ENCODE data around the gene FCER1G.
A peak's percentile ranks its signal among the peaks of the same experiment; 100 is the strongest.
"Not testable (repeated sequence)": the region's sequence is repeated elsewhere in the genome, so short reads cannot be mapped to it uniquely, and the experiment has no call there.

FCER1G gene

GRCh38 chr1:161207173-161207572, 7.9 kb upstream of the FCER1G start:
- DNase-seq (ENCODE audit: low read depth), result no peak

GRCh38 chr1:161209790-161210409, 5.2 kb upstream of the FCER1G start:
- DNase-seq (ENCODE audit: low read depth), result no peak

- no peak for DNase-seq (ENCODE audit: low read depth)
Observed at GRCh38 chr1:161214369-161214768, 726 bp upstream of the FCER1G start.

- DNase-seq (ENCODE audit: low read depth), result no peak
Observed at GRCh38 chr1:161216945-161217712, 2.0 kb downstream of the FCER1G start.

GRCh38 chr1:161217831-161218230, 2.7 kb downstream of the FCER1G start:
- DNase-seq (ENCODE audit: low read depth), result no peak

- no peak for DNase-seq (ENCODE audit: low read depth)
Observed at GRCh38 chr1:161218301-161219077, 3.4 kb downstream of the FCER1G start.

GRCh38 chr1:161219078-161219892, 4.2 kb downstream of the FCER1G start:
- no peak for DNase-seq (ENCODE audit: low read depth)

- DNase-seq (ENCODE audit: low read depth), result no peak
Observed at GRCh38 chr1:161220002-161220401, 4.9 kb downstream of the FCER1G start.

- no peak for DNase-seq (ENCODE audit: low read depth)
Observed at GRCh38 chr1:161222175-161223019, 7.3 kb downstream of the FCER1G start.

- DNase-seq (ENCODE audit: low read depth), result no peak
Observed at GRCh38 chr1:161223805-161224694, 9.0 kb downstream of the FCER1G start.

GRCh38 chr1:161224695-161225087, 9.6 kb downstream of the FCER1G start:
- not testable (repeated sequence) for DNase-seq (ENCODE audit: low read depth)

- DNase-seq (ENCODE audit: low read depth), result no peak
Observed at GRCh38 chr1:161225178-161225533, 10.1 kb downstream of the FCER1G start.

- DNase-seq (ENCODE audit: low read depth), result peak; percentile 99
Observed at GRCh38 chr1:161225534-161226319, 10.6 kb downstream of the FCER1G start, which contains the start of gene TOMM40L. Gene TOMM40L (plus strand): TSS chr1:161226060. CDS start chr1:161226490, 430 bp downstream.

GRCh38 chr1:161226320-161226711, 11.2 kb downstream of the FCER1G start:
- DNase-seq (ENCODE audit: low read depth), result no peak

- DNase-seq (ENCODE audit: low read depth), result no peak
Observed at GRCh38 chr1:161226759-161227158, 11.7 kb downstream of the FCER1G start.

GRCh38 chr1:161227196-161227871, 12.2 kb downstream of the FCER1G start:
- no peak for DNase-seq (ENCODE audit: low read depth)

- no peak for DNase-seq (ENCODE audit: low read depth)
Observed at GRCh38 chr1:161228032-161228431, 12.9 kb downstream of the FCER1G start.

GRCh38 chr1:161229896-161230295, 14.8 kb downstream of the FCER1G start:
- DNase-seq (ENCODE audit: low read depth), result no peak

GRCh38 chr1:161230762-161231161, 15.7 kb downstream of the FCER1G start:
- no peak for DNase-seq (ENCODE audit: low read depth)
